Subcutaneous adipose tissue (tissue), 4 donors: ENCODE measurements around the gene SPAG17. TPM values are rescaled to one million over a fixed set of nuclear protein-coding genes. Genes with fewer than 3 reads are reported as not detected.

Experiments used
- CTCF ChIP-seq: fragments of 450-650 bp; IDR thresholded peaks from one replicate; pipeline ENCODE4 v1.5.1; 2016; ENCODE audit warnings: low read depth, mild to moderate bottlenecking, control low read depth, antibody characterized with exemption, moderate library complexity
- total RNA-seq, 4 donors: library from RNA; depleted of rRNA; stranded (reverse); fragments of >200 nt; gene quantifications; one replicate each; pipeline ENCODE4 v1.1.0, GENCODE V29; 2016

The SPAG17 gene
- total RNA-seq, 4 donors from 2014 or later = 0.82 to 2.7 (median 1.6) TPM

- TF ChIP-seq CTCF = no peak
Observed at GRCh38 chr1:117932576-117932975, 252.5 kb downstream of the SPAG17 start.

DNA sequence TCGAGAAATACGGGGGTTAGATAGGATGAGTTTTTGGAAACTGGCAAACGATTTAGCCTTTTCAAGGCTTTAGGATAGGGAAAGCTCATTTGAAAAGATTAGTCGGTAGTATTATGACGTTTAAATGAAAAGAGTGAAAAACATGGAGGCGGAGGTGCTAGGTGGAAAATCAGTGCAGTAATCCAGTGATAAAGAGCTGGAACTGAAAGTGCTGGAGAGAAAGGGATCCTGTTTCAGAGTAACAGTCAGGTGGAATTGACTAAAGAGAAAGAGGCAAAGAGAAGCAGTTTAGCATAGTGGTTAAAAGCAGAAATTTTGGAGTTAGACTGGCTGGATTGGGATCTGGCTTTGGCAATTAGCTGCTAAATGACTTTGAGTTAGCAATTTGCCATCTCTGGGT, 254.5 kb downstream of the SPAG17 start:
- TF ChIP-seq CTCF = no peak

DNA sequence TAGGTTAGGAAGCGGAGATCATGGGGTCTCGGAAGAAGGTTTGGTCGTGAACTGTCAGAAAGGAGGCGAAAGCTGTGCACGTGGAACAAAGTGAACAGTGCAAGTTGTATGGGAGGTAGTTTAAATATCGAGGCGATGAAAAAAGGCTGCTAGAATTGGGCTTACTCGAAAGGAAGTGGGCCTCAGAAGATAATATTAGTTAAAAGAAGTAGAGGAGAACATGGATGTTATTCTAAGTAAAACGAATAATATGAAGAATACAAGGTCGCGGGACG, 254.9 kb downstream of the SPAG17 start:
- TF ChIP-seq CTCF = no peak

DNA sequence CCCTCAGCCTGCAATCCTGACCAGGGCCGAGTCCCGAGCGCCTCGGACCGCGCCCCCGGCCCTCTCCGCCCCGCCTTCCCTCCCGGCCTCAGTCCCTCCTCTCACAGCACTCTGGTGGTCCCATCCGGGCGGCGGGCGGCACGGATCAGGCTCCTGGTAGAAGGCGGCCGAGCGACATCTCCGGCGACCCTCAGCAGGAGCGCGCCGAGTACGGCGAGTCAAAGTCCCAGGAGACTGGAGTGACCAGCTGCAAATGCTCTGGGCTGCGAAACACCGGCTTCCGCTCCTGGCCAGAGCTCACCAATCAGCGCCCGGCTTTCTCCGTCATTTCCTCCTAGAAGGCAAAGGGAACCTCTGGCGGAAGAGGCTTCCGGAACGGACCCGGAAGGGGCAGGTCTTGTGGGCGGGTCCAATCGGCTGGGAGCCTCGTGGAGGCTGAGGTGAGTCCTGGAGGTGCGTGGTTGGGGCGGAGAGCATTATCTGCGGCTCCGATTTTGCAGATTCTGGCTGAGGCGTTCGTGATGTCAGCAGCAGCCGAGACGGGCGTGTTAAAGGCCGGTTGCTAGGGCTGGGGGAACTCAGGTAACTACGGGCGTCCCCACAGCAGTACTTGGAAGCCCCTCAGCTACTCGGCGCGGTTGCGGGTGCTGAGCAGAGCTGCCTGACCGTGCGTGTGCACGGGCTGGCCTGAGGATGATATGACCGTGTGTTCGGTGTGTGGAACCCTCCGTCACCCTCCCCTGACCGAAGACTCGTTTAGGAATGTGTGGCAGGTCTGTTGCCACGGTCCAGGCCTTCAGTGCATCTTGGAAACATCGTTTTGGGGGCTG, 255.5 kb downstream of the SPAG17 start, which contains the start of the genes GDAP2 and WDR3:
TSS of gene GDAP2 (minus strand) at position 279 of the 830 bp plus-strand sequence. CDS start 9,264 bp downstream, outside the sequence.
TSS of gene WDR3 (plus strand) at position 397 of the 830 bp plus-strand sequence. CDS start 3,581 bp downstream, outside the sequence.
- TF ChIP-seq CTCF = no peak

GRCh38 chr1:117928881-117929342, 256.1 kb downstream of the SPAG17 start:
- no peak for TF ChIP-seq CTCF

DNA sequence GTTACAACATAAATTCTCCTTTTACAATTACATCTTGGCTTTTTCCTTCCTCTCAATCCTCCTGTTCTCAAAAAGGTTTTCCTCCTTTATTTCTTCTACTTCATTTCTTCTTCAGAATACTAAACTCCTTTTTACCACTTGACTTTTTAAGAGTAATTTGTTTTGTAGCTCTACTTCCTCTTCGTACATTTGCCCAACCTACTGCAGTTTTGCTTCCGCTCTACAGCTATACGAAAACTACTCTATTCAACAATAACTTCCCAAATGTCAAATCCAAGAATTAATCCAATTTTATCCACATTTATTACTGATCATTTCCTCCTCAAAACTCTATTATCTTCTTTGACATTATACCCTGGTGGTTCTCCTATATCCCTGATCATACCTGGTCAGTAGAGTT, 259.0 kb downstream of the SPAG17 start:
- TF ChIP-seq CTCF = no peak

DNA sequence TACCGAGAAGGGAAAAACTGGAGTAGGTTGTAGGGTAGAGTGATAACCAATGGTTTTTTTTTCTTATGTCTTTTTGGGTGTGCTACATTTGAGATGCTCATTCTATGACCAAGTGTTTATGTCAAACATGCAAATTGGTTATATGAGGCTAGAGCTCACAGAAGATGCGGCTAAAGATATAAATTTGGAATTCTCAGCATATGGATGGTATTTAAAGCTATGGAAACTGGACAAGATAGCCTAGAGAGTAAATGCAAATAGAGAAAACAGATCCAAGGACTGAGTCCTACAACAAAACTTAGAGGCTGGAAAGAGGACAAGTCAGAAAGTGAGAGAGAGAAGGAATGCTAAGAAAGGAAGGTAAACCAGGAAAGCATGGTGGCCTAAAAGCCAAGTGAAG, 263.0 kb downstream of the SPAG17 start:
- no peak for TF ChIP-seq CTCF
